Activated CD4-positive, alpha-beta T cell treated with anti-CD3 and anti-CD28 coated beads, Interleukin-2, amount 10 ng/mL, durations not matched to agents 24 days and 14 days (primary cell): ENCODE measurements around the gene CDC42BPA. TPM values are rescaled to one million over a fixed set of nuclear protein-coding genes. Genes with fewer than 3 reads are reported as not detected.

Experiments
- DNase-seq: peaks from one replicate; pipeline ENCODE4 v3.0.0; 2022
- H3K27ac Mint-ChIP-seq: one replicate; pipeline ENCODE4 v1.8.0; 2022; ENCODE audit warnings: mild to moderate bottlenecking, mixed read lengths
- H3K27me3 Mint-ChIP-seq: one replicate; pipeline ENCODE4 v1.8.0; 2022; ENCODE audit warnings: mixed read lengths
- H3K36me3 Mint-ChIP-seq: one replicate; pipeline ENCODE4 v1.8.0; 2022; ENCODE audit warnings: low read depth, mild to moderate bottlenecking, mixed read lengths
- H3K4me1 Mint-ChIP-seq: one replicate; pipeline ENCODE4 v1.8.0; 2021; ENCODE audit warnings: mixed read lengths
- H3K4me3 Mint-ChIP-seq: one replicate; pipeline ENCODE4 v1.8.0; 2022; ENCODE audit warnings: mild to moderate bottlenecking, moderate library complexity, mixed read lengths
- H3K9me3 Mint-ChIP-seq: one replicate; pipeline ENCODE4 v1.8.0; 2021; ENCODE audit warnings: mixed read lengths
- intact Hi-C: fragments of 100-400 bp; cut with micrococcal nuclease; formaldehyde crosslinking; loops from one replicate; pipeline ENCODE4 v1.15.1; 2023
- total RNA-seq: library from RNA; stranded (reverse); gene quantifications from 2 replicates; pipeline ENCODE4 v1.2.3, GENCODE V29; 2022

CDC42BPA gene
- total RNA-seq, 1 donor from 2014 or later, result 1.2 TPM

DNA sequence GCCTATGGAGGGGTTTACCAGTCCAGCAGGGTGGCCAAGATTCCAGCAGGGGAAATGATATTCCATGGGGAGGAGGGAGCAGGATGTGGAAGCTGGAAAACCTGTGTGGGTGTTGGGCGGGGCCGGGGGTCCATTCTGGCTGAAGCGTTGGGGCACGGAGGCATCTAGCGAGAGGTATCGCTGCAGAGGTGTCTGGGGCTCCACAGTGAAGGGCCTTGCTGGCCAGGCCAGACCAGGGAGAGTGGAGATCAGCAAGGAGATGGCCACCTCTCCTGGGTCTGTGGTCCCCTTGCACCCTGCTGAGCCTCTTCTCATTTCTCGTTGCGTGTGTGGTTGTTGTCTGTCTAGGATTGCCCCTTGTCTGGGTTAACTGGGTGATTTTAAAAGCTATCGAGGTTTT, 372.0 kb downstream of the CDC42BPA start:
- H3K4me1 Mint-ChIP-seq, result peaks cover 30% of the 10 kb centered on the region
- DNase-seq, result no peak
- H3K27ac Mint-ChIP-seq, result no peak overlapping the region
- H3K27me3 Mint-ChIP-seq, result no peaks in the 10 kb centered on the region
- H3K9me3 Mint-ChIP-seq, result no peaks in the 10 kb centered on the region
- no peak overlapping the region for H3K4me3 Mint-ChIP-seq
- peaks cover 2% of the 10 kb centered on the region for H3K36me3 Mint-ChIP-seq
- intact Hi-C loops, result no loop called here

DNA sequence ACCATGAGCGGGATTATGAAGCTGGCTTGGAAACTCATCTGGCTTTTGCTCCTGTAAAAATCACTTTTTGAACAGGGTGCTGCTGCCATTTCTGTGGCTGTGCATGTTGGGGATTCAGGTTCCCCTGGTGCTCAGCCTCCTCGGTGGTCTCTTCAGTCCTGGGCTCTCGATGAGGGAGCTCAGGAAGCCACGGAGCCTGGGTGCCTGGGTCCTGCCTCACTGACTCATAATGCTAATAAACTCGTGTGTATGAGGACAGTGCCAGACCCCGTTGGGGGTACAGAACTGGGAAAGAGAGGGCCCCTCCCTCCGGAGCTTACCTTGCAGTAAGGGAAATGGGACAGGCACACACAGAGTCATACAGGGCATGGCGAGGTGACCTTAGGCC, 372.4 kb downstream of the CDC42BPA start:
- H3K4me1 Mint-ChIP-seq, result peaks cover 32% of the 10 kb centered on the region
- no peak overlapping the region for H3K27ac Mint-ChIP-seq
- no peak overlapping the region for H3K4me3 Mint-ChIP-seq
- H3K9me3 Mint-ChIP-seq, result no peaks in the 10 kb centered on the region
- no peak for DNase-seq
- H3K36me3 Mint-ChIP-seq, result peaks cover 3% of the 10 kb centered on the region
- intact Hi-C loops, result no loop called here
- H3K27me3 Mint-ChIP-seq, result no peaks in the 10 kb centered on the region

DNA sequence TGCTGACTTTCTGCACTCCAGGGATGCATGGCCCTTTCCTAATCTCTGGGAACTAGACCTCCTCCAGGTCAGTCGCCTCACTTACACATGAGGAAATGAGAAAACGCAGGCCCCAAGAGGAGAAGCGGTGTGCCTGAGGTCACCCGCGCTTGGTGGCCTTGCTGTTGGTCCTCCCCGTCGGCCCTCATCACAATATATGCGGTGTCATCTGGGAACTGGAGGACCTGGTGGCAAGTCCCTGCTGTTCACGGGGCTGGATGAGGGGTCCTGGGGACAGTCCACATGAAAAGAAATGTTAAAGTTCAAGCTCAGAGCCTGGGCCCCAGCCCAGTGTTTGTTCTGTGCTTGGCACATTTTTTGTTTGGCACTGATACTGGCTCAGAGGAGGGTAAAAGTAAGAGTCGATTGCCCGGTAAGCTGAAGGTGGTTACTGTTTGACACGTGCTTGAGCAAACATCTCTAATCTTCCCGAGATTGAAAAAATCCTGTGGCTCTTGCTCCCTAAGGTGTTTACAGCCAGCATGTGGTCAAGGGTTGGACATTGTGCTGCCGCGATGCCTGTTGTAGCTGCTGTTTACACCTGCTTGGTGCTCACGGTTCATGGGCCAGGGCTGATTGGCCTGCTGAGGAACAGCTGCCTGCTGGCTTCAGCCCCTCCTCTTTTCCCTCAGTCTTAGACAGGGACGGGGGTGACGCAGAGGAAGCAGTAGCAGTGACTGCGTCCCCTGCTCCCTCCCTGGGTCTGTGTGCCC, 373.0 kb downstream of the CDC42BPA start:
- DNase-seq, result no peak
- Mint-ChIP-seq H3K27me3 (no peaks in the 10 kb centered on the region), H3K9me3 (no peaks in the 10 kb centered on the region), H3K27ac (no peak overlapping the region), H3K4me1 (peaks cover 35% of the 10 kb centered on the region), H3K4me3 (no peak overlapping the region), H3K36me3 (peaks cover 5% of the 10 kb centered on the region)
- intact Hi-C loops, result no loop called here

DNA sequence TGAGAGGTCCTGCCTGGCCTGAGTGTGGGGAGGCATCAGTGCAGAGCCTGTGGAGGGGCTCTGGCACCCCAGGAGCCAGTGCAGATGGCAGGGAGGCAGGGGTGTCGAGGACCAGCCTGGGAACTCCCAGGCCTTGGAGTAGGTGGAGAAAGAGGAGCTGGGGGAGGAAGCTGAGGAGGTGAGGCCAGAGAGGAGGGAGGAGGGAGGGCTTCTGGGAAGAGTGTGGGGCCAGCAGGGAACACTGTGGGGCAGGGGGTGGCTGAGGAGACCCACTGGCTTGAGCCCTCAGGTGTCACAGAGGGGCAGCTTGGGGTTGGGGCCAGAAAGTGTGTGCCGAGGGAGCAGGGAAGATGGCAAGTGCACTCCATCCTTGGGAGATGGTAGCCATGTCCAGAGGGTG, 374.4 kb downstream of the CDC42BPA start:
- DNase-seq, result no peak
- Mint-ChIP-seq H3K27me3 (no peaks in the 10 kb centered on the region), H3K36me3 (peaks cover 5% of the 10 kb centered on the region), H3K4me1 (peaks cover 35% of the 10 kb centered on the region), H3K9me3 (no peaks in the 10 kb centered on the region), H3K4me3 (no peak overlapping the region), H3K27ac (no peak overlapping the region)
- intact Hi-C loops, result loop anchor here (5.0 kb wide), 1 partner anchor 537 kb away; the partner anchor contains the start of gene PARP1

DNA sequence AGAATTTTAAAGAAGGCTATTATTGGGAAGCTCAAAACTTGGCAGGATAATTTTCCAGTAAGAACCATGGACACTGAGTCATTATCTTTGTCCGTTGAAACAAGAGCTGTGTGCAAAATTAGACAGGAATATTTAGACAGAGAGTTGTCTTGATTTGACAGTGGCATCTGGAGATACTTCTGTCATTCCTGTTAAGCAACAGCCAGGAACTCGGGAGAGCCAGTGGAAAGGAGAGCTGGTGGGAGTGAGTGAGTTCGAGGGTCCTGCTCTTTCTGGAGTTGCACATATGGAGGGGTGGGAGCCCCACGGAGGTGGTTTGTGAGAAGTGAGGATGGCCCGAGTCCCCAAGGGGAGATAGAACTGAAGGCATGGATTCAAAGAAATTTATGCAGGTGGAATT, 375.1 kb downstream of the CDC42BPA start:
- no peak for DNase-seq
- peaks cover 5% of the 10 kb centered on the region for H3K36me3 Mint-ChIP-seq
- no peaks in the 10 kb centered on the region for H3K27me3 Mint-ChIP-seq
- intact Hi-C loops, result loop anchor here (5.0 kb wide), 1 partner anchor 536 kb away; the partner anchor contains the start of gene PARP1
- no peak overlapping the region for H3K27ac Mint-ChIP-seq
- no peaks in the 10 kb centered on the region for H3K9me3 Mint-ChIP-seq
- H3K4me1 Mint-ChIP-seq, result peaks cover 41% of the 10 kb centered on the region
- H3K4me3 Mint-ChIP-seq, result no peak overlapping the region

DNA sequence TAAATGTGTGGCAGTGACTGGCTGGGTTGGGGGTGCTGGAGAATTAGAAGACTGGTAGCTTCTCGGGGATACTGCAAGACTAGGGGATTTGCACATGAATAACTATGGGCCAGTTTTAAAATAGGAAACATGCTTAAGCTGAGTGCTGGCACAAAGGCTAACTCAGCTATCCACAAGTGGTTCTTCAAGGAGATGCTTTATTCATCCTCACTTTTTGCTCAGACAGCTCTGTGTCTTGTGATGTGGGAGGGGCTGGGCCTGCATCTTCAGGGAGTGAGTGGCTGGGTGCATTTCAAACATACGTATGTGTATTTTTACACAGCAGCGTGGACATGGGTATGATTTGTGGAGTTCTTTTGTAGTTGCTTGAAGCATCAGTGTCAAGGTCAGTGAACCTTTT, 375.9 kb downstream of the CDC42BPA start:
- Mint-ChIP-seq H3K9me3 (peaks cover 5% of the 10 kb centered on the region), H3K4me1 (peaks cover 48% of the 10 kb centered on the region), H3K4me3 (no peak overlapping the region), H3K36me3 (peaks cover 6% of the 10 kb centered on the region), H3K27ac (no peak overlapping the region), H3K27me3 (no peaks in the 10 kb centered on the region)
- intact Hi-C loops, result loop anchor here (5.0 kb wide), 1 partner anchor 535 kb away; the partner anchor contains the start of gene PARP1
- DNase-seq, result no peak

DNA sequence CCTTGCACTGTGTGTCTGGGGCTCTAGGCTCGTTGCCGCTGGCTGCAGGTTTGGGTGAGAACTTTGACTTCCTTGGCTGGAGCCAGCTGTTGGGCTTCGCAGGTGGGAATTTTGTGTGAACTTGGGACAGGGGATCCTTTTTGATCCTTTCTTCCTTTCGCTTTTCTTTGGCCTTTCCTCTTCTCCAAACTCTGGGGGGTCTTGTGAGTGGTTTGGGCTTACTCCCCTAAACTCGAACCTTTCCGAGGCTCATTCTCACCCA, 377.6 kb downstream of the CDC42BPA start:
- Mint-ChIP-seq H3K27ac (peak overlapping the region; percentile 99), H3K27me3 (no peaks in the 10 kb centered on the region), H3K36me3 (peaks cover 9% of the 10 kb centered on the region), H3K9me3 (peaks cover 7% of the 10 kb centered on the region), H3K4me1 (peaks cover 42% of the 10 kb centered on the region), H3K4me3 (peak overlapping the region; percentile 93)
- DNase-seq, result no peak
- intact Hi-C loops, result loop anchor here (1.0 to 5.0 kb wide), 3 partner anchors 70 to 533 kb away; partner anchors contain the start of genes PARP1 and PSEN2

DNA sequence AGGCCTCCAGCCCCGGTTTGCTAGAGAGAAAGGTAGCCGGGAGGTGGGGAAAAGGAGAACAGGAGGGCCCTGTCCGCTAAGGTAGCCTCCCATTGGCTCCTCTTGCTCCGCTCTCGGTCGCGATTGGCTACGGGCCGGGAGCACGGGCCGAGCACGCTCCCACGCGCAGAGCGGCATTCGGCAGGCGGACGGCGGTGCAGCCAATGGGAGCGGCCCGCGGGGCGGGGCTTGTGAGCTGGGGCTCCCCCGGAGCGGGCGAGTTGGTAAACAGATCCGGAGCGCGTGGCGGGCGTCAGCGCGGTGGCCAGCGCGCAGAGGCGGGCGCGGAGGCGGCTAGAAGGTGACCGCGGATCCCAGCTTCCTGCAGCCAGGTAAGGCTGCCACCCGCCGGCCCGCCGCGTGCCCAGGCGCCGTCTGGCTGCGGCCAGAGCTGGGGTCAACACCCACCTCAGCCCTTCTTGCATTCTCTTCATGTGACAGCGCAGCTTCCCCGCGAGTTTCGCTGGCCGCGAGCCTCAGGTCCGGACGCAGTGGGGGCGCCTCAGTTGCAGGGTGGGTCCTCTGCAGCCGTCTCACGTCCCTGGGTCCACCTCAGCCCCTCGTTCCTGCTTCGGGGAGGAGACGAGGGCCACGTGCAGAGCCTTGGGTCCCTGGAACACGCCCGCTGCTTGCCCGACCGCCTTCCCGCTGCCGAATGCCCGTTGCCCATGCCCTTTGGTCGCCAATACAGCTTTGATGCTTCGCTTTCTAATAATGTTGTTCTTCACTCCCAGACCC, 378.1 kb downstream of the CDC42BPA start, which contains the start of gene COQ8A:
COQ8A (plus strand) TSS at position 266 of the 777 bp plus-strand sequence. CDS start 21,092 bp downstream, outside the sequence.
- intact Hi-C loops, result loop anchor here (1.0 to 5.0 kb wide), 3 partner anchors 70 to 533 kb away; partner anchors contain the start of genes PARP1 and PSEN2
- peaks cover 42% of the 10 kb centered on the region for H3K4me1 Mint-ChIP-seq

More for the DNA sequence above, 378.1 kb downstream of the CDC42BPA start, which contains the start of gene COQ8A:
- no peaks in the 10 kb centered on the region for H3K27me3 Mint-ChIP-seq
- peak within 1 kb of the TSS; percentile 99 for H3K27ac Mint-ChIP-seq
- DNase-seq, result peak; percentile 100
- H3K9me3 Mint-ChIP-seq, result peaks cover 12% of the 10 kb centered on the region
- peak within 1 kb of the TSS; percentile 93 for H3K4me3 Mint-ChIP-seq
- peaks cover 12% of the 10 kb centered on the region for H3K36me3 Mint-ChIP-seq

Other genes starting within 250 kb of the CDC42BPA start
- 4.7 and 6.0 TPM in 2 replicates for gene ZNF678, start 245.1 kb upstream of the CDC42BPA start, total RNA-seq